H9 (cell line): ENCODE measurements around the gene SHISA7. TPM values are rescaled to one million over a fixed set of nuclear protein-coding genes. Genes with fewer than 3 reads are reported as not detected.

Experiments used
- DNase-seq: peaks from one replicate; pipeline ENCODE4 v3.0.0-alpha.2; 2017
- H2AFZ ChIP-seq: one replicate; pipeline ENCODE4 v1.6.1; 2013; ENCODE audit warnings: mild to moderate bottlenecking, low read length, control low read depth, moderate library complexity
- H2AK5ac ChIP-seq: 2 replicates; pipeline ENCODE4 v1.6.1; 2013; ENCODE audit warnings: low read length, control low read depth, mixed read lengths; ENCODE audit not compliant: insufficient read length
- H2BK120ac ChIP-seq: one replicate; pipeline ENCODE4 v1.6.1; 2013; ENCODE audit warnings: low read depth, mild to moderate bottlenecking, low read length, control low read depth, inconsistent platforms; ENCODE audit not compliant: poor library complexity, severe bottlenecking
- H2BK12ac ChIP-seq: 2 replicates; pipeline ENCODE4 v1.6.1; 2013; ENCODE audit warnings: low read length, control low read depth, mixed read lengths, low read depth; ENCODE audit not compliant: insufficient read length
- H2BK15ac ChIP-seq: 2 replicates; pipeline ENCODE4 v1.6.1; 2013; ENCODE audit warnings: low read depth, low read length, control low read depth
- H2BK20ac ChIP-seq: one replicate; pipeline ENCODE4 v1.6.1; 2013; ENCODE audit warnings: low read depth, mild to moderate bottlenecking, low read length, control low read depth, inconsistent platforms; ENCODE audit not compliant: poor library complexity, severe bottlenecking
- H2BK5ac ChIP-seq: 2 replicates; pipeline ENCODE4 v1.6.1; 2013; ENCODE audit warnings: low read length, control low read depth, mixed read lengths; ENCODE audit not compliant: insufficient read length
- H3K14ac ChIP-seq: 2 replicates; pipeline ENCODE4 v1.6.1; 2013; ENCODE audit warnings: low read length, control low read depth; ENCODE audit not compliant: insufficient read depth
- H3K18ac ChIP-seq: 2 replicates; pipeline ENCODE4 v1.6.1; 2013; ENCODE audit warnings: low read depth, mild to moderate bottlenecking, mixed read lengths, low read length, control low read depth; ENCODE audit not compliant: insufficient read length
- H3K23ac ChIP-seq: 2 replicates; pipeline ENCODE4 v1.6.1; 2013; ENCODE audit warnings: low read length, control low read depth, mixed read lengths, low read depth; ENCODE audit not compliant: insufficient read length
- H3K23me2 ChIP-seq: 2 replicates; pipeline ENCODE4 v1.6.1; 2013; ENCODE audit warnings: low read depth, mild to moderate bottlenecking, mixed read lengths, low read length, control low read depth; ENCODE audit not compliant: insufficient read length, poor library complexity, severe bottlenecking
- H3K27ac ChIP-seq: 2 replicates; pipeline ENCODE4 v1.5.1; 2013; ENCODE audit warnings: low read length, control low read depth, mixed read lengths, low read depth; ENCODE audit not compliant: insufficient read length
- H3K27me3 ChIP-seq: 2 replicates; pipeline ENCODE4 v1.6.1; 2013; ENCODE audit warnings: low read length, control low read depth, inconsistent platforms; ENCODE audit not compliant: insufficient read depth
- H3K4ac ChIP-seq: 2 replicates; pipeline ENCODE4 v1.6.1; 2013; ENCODE audit warnings: low read depth, mild to moderate bottlenecking, control low read depth, inconsistent platforms, low read length, moderate library complexity
- H3K4me1 ChIP-seq: 2 replicates; pipeline ENCODE4 v1.6.1; 2013; ENCODE audit warnings: low read length, control low read depth, inconsistent platforms; ENCODE audit not compliant: insufficient read depth
- H3K4me2 ChIP-seq: 2 replicates; pipeline ENCODE4 v1.6.1; 2013; ENCODE audit warnings: low read length, control low read depth, mixed read lengths; ENCODE audit not compliant: insufficient read length, insufficient read depth
- H3K56ac ChIP-seq: 2 replicates; pipeline ENCODE4 v1.6.1; 2013; ENCODE audit warnings: low read depth, mild to moderate bottlenecking, mixed read lengths, low read length, control low read depth; ENCODE audit not compliant: insufficient read length
- H3K79me1 ChIP-seq: 2 replicates; pipeline ENCODE4 v1.6.1; 2013; ENCODE audit warnings: low read depth, mild to moderate bottlenecking, moderate library complexity, low read length, control low read depth, inconsistent platforms; ENCODE audit not compliant: insufficient read depth, poor library complexity, severe bottlenecking
- H3K79me2 ChIP-seq: 2 replicates; pipeline ENCODE4 v1.6.1; 2013; ENCODE audit warnings: low read length, control low read depth, inconsistent platforms; ENCODE audit not compliant: insufficient read depth
- H3K9ac ChIP-seq: 2 replicates; pipeline ENCODE4 v1.6.1; 2013; ENCODE audit warnings: low read length, control low read depth, mixed read lengths; ENCODE audit not compliant: insufficient read length; ENCODE audit errors: extremely low read depth
- H3K9me3 ChIP-seq: one replicate; pipeline ENCODE4 v1.6.1; 2013; ENCODE audit warnings: low read depth, low read length, inconsistent platforms; ENCODE audit not compliant: control insufficient read depth
- H3T11ph ChIP-seq: one replicate; pipeline ENCODE4 v1.6.1; 2013; ENCODE audit warnings: mild to moderate bottlenecking, low read length, control low read depth, inconsistent platforms
- H4K20me1 ChIP-seq: one replicate; pipeline ENCODE4 v1.6.1; 2013; ENCODE audit not compliant: control insufficient read depth, insufficient read length, insufficient read depth
- H4K5ac ChIP-seq: 2 replicates; pipeline ENCODE4 v1.6.1; 2013; ENCODE audit warnings: low read depth, mild to moderate bottlenecking, mixed read lengths, low read length, control low read depth; ENCODE audit not compliant: insufficient read length
- H4K8ac ChIP-seq: replicated peaks from 2 replicates; pipeline ENCODE4 v1.6.1; 2013; ENCODE audit warnings: low read length, control low read depth, mixed read lengths, low read depth; ENCODE audit not compliant: insufficient read length
- H4K91ac ChIP-seq: 2 replicates; pipeline ENCODE4 v1.6.1; 2013; ENCODE audit warnings: low read depth, mild to moderate bottlenecking, moderate library complexity, mixed read lengths, low read length, control low read depth; ENCODE audit not compliant: insufficient read length
- H3K27ac Mint-ChIP-seq, 3 experiments: 2 replicates in 2 of 3; 3 replicates in 1 of 3; pipeline ENCODE4 v1.8.0; 2020 to 2021; ENCODE audit warnings: mixed read lengths in 3 of 3, mild to moderate bottlenecking in 1 of 3, moderate library complexity in 1 of 3
- H3K27me3 Mint-ChIP-seq: 2 replicates; pipeline ENCODE4 v1.8.0; 2021; ENCODE audit warnings: low read depth, mild to moderate bottlenecking, moderate library complexity, mixed read lengths
- H3K36me3 Mint-ChIP-seq, 3 experiments: 2 replicates in 2 of 3; 3 replicates in 1 of 3; pipeline ENCODE4 v1.8.0; 2020 to 2021; ENCODE audit warnings: low read depth in 3 of 3, mixed read lengths in 3 of 3; ENCODE audit not compliant: insufficient read depth in 1 of 3
- H3K4me1 Mint-ChIP-seq, 2 experiments: 2 replicates each; pipeline ENCODE4 v1.8.0; 2020; ENCODE audit warnings: mixed read lengths in 2 of 2
- H3K4me3 Mint-ChIP-seq, 2 experiments: 2 replicates in 1 of 2; 3 replicates in 1 of 2; pipeline ENCODE4 v1.8.0; 2020 to 2021; ENCODE audit warnings: mild to moderate bottlenecking in 2 of 2, mixed read lengths in 2 of 2, moderate library complexity in 1 of 2
- H3K9me3 Mint-ChIP-seq, 2 experiments: 2 replicates in 1 of 2; 3 replicates in 1 of 2; pipeline ENCODE4 v1.8.0; 2020; ENCODE audit warnings: mild to moderate bottlenecking in 2 of 2, mixed read lengths in 2 of 2, moderate library complexity in 1 of 2
- WGBS: extraction: QIAGEN DNeasy Blood & Tissue Kit; methylation state at CpG from one replicate; pipeline ENCODE4 v1.1.7; 2013; ENCODE audit warnings: missing lambda C conversion rate, low lambda C conversion rate, mixed read lengths; ENCODE audit not compliant: insufficient read length; ENCODE audit errors: extremely low coverage; 5-methylcytosine and 5-hydroxymethylcytosine counted together
- total RNA-seq: library from RNA; stranded (reverse); gene quantifications from 2 replicates; pipeline ENCODE4 v1.2.1, GENCODE V29; 2021
- TF ChIP-seq, protein P1 (sequence below): fragments of 200-600 bp; sonication (generic); conservative IDR thresholded peaks from 3 replicates; pipeline ENCODE4 v1.8.0; 2021; ENCODE audit warnings: antibody characterized with exemption, mild to moderate bottlenecking

Gene SHISA7
- total RNA-seq, 1 experiment from 2014 or later: 0.31 TPM

DNA sequence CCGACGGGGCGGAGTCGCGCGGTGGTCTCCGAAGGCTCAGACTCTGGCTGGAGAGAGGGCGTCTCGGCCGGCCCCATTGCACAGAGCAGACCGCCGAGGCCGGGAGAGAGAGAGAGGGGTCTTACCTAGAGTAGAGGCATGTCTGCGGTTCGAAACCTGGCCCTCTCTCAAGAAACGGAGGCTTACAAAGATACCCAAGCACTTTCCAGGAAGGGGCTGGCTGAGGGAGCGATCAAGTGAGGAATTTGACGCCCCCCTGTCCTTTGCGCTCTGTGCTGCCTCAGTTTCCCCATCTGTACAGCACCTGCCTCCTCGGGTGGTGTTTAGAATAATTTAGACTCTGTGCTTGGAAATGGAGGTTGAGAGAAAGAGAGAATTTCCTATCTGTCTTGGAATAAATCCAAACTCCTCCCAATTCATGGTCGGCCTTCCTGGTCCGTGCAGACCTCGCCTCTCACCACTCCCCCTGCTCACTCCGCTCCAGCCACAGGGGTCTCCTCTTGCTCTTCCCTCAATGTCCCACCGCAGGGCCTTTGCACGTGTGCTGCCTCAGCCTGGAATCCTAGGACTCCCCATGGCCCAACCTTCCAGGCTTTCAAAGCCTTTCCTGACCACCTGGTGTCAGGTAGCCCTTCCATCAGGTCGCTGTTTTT, 19.0 kb upstream of the SHISA7 start:
- H3K4me2 ChIP-seq: peak overlapping the region; percentile 49
- H4K8ac ChIP-seq: no peak overlapping the region
- no peak overlapping the region for H3K14ac ChIP-seq
- no peak overlapping the region for H3K23ac ChIP-seq
- no peak overlapping the region for H2BK15ac ChIP-seq
- H2BK12ac ChIP-seq: no peak overlapping the region
- TF ChIP-seq, protein P1, sequence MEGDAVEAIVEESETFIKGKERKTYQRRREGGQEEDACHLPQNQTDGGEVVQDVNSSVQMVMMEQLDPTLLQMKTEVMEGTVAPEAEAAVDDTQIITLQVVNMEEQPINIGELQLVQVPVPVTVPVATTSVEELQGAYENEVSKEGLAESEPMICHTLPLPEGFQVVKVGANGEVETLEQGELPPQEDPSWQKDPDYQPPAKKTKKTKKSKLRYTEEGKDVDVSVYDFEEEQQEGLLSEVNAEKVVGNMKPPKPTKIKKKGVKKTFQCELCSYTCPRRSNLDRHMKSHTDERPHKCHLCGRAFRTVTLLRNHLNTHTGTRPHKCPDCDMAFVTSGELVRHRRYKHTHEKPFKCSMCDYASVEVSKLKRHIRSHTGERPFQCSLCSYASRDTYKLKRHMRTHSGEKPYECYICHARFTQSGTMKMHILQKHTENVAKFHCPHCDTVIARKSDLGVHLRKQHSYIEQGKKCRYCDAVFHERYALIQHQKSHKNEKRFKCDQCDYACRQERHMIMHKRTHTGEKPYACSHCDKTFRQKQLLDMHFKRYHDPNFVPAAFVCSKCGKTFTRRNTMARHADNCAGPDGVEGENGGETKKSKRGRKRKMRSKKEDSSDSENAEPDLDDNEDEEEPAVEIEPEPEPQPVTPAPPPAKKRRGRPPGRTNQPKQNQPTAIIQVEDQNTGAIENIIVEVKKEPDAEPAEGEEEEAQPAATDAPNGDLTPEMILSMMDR: no peak
- no CpG with 5 or more reads among the region's 27 CpGs for WGBS
- peaks cover 5% of the 10 kb centered on the region for H3K23me2 ChIP-seq
- H4K5ac ChIP-seq: no peak overlapping the region
- H3K79me2 ChIP-seq: 0 out of 2 replicates have a peak, but pooled peaks cover 4% of the 10 kb centered on the region
- Mint-ChIP-seq H3K9me3 (0 out of 5 replicates have a peak, but pooled peaks cover 0 to 3% of the 10 kb centered on the region in 2 experiments), H3K27ac (peak overlapping the region in 1 of 3 experiments; percentile 62; a peak in 2 of 7 replicates), H3K36me3 (peaks cover 0 to 3% (median 2%) of the 10 kb centered on the region in 3 experiments; a peak in 4 of 7 replicates), H3K4me1 (peaks cover 19 to 34% of the 10 kb centered on the region in 2 experiments), H3K4me3 (peak overlapping the region; percentile 84 to 90), H3K27me3 (peaks cover 13% of the 10 kb centered on the region)
- H2AFZ ChIP-seq: no peak overlapping the region
- no peaks in the 10 kb centered on the region for H3K9me3 ChIP-seq
- no peak overlapping the region for H3K9ac ChIP-seq
- H3K79me1 ChIP-seq: no peaks in the 10 kb centered on the region
- no peaks in the 10 kb centered on the region for H4K20me1 ChIP-seq
- H2BK20ac ChIP-seq: no peak overlapping the region
- H3K27me3 ChIP-seq: no peaks in the 10 kb centered on the region
- no peak overlapping the region for H2BK5ac ChIP-seq
- no peak overlapping the region for H3K18ac ChIP-seq
- H3K56ac ChIP-seq: no peak overlapping the region
- no peak overlapping the region for H3T11ph ChIP-seq
- H3K4ac ChIP-seq: no peak overlapping the region; the same call in 1 of the 2 replicates
- H2AK5ac ChIP-seq: no peak overlapping the region
- DNase-seq: no peak
- no peak overlapping the region for H3K27ac ChIP-seq
- no peak overlapping the region for H2BK120ac ChIP-seq
- no peak overlapping the region for H4K91ac ChIP-seq
- peaks cover 5% of the 10 kb centered on the region; the same call in 1 of the 2 replicates for H3K4me1 ChIP-seq
